NCI-H2196 (cell line): Measurements from ENCODE around the gene CXCR3.
"Not testable (repeated sequence)": the region's sequence is repeated elsewhere in the genome, so short reads cannot be mapped to it uniquely, and the experiment has no call there.

Experiments used
- DNase-seq: peaks from one replicate; lab custom pipeline; 2025; ENCODE audit not compliant: unreplicated experiment; lab: John Stamatoyannopoulos, UW

Gene CXCR3

DNA sequence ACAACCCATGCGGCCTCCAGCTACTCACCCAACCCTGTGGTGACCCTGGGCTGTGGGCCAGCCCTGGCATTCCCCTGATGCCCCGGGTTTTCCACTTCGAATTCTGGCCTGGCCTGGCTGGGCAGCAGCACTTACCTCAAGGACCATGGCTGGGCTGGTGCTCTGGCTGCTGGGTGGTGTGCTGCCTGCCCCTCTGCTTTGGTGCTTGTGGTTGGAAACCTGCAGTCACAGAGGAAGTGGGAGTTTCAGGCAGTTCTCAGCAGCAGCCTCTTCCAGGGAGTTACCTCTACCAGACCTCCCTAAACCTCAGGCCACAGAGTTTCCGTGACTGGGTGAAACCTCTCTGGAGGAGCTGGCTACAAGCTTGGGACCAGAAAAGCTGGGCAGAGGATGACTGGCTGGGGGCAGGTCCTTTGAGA is at the start of gene CXCR3:
Gene CXCR3 (minus strand): TSS at position 209 of the 419 bp plus-strand sequence. CDS start 62 bp downstream, at position 147.
- no peak for DNase-seq

DNA sequence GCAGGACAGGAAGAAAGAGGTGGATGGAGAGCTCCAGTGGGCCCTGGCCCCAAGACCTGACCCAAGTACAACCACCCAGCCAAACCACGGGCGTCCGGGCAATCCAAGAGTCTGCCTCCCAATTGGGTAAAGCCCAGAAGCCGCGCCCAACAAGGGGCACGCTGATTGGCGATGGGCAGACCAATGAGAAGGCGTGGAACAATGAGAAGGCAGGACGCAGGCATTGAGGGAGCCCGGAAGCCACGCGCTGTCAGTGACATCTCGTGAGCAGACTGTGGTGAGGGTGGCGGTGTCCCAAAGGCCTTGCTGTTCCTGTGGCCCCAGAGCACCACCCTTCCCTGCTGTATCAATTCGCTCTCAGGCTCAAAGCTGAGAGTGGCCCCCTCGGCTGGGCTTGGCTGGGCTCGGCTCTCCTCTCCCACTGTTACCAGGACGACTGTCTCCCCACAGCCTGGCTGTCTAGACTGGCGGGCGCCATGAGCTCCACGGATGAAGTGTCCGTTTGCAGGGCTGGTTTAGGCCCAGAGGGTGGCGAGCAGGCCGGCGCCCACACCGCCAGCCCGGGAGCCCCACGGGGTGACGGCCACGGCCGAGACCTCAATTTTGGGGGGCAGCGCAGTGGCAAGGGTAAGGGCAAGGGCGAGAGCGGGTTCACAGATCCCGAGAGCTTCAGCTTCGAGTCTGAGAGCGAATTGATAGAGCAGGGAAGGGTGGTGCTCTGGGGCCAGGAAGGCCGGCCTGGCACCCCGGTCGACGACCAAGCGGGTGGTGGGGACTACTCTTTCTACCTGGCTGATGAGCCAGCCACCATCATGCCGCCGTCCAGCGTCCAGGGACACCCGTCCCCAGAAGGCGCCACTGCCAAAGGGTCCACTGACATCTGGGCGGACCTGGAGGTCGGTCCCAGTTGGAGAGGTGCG is 49.3 kb upstream of the CXCR3 start, which contains the start of gene LOC101059915:
Gene LOC101059915 (plus strand): TSS at position 219 of the 920 bp plus-strand sequence.
- no peak for DNase-seq

DNA sequence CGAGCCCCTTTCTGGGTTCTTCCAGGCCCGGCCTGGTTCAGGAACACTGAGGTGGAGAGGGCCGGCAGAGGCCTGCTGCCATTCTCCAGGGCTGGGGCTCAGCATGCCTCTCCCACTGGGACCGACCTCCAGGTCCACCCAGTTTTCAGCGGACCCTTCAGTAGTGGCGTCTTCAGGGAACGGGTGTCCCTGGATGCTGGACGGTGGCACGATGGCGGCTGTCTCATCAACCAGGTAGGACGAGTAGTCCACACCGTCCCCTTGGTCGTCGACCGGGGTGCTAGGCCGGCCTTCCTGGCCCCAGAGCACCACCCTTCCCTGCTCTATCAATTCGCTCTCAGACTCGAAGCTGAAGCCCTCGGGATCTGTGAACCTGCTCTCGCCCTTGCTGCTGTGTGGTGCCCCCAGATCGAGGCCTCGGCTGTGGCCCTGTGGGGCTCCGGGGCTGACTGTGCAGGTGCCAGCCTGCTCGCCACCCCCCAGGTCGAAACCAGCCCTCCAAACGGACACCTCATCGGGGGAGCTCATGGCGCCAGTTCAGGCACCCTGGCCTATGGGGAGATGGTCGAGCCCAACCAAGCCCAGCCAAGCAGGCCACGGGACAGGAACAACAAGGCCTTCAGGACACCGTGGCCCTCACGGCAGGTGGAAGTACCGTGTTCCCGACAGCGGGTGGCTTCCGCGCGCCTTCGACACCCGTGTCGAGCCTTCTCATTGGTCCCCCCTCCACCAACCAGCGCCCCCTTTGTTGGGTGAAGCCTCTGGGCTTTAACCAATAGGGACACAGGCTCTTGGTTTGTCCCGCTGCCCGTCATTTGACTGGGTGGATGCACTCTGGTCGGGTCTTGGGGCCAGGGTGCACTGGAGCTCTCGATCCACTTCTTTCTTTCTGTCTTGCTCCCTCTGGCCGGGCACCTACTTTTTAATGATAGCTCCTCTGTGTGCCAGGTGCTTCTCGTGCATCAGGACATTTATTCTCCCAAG is 48.2 kb upstream of the CXCR3 start:
- no peak for DNase-seq

DNA sequence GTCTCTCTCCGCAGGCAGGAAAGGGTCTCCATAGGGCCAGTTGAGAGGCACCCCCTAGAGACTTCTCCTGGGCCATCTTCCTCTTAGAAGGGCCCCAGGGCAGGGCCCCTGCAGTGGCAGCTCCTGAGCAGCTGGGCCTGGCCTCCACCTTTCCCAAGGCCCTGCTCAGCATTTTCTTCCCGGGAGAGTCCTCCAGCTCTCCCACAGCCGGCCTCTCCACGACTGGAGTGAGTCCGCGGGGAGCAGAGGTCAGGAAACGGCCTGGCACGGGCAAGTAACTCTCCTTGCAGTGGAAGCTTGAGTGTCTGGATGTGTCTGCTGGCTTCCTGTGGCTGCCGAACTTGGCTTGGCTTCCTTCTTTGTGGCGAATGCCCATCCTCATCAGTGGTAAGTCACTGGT is 47.4 kb upstream of the CXCR3 start:
- no peak for DNase-seq

DNA sequence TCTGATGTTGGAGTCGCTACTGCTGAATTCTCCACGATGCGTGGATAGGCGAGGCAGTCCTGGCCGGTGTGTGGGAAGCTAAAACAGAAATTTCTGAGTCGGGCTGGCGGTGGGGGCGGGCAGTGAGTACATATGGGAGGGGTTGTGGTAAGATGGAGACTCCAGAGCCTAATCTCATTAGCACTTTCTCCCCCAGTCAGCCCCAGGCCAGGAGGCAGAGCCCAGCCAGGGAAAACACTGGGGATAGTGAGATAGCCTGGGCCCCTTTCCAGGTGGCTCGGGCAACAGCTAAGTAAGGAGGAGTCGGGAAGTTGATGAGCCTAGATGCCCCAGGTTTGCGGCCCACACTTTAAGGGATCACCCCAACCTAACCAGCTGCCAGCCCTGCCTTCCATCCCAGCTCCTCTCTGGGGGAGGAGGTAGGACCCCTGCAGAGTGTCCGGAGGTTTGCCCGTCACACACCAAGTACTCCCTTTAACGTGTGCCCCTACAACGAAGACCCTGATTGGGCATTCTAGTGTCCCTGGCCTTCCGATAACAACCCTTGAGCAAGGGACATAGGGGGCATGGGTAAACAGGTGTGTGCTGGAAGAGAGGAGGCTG is 46.7 kb upstream of the CXCR3 start:
- DNase-seq = no peak

DNA sequence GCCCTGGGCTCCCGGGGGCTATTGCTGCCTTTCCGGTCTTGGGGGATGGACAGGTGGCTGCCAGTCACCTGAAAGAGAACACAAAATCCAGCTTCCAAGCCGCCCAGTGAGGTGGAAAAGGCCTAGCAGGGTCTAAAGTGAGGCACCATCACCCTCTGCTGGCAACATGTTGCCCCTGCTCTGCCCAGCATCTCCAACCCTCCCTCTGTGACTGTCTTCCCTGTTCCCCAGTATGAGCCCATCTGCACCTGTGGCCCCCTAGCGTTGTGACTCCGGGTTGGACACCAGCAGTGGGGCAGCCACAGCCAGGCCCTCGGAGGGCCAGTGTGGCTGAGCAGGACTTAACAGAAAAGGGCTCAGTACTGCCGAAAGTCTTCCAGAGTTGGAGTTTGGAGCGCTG is 45.9 kb upstream of the CXCR3 start:
- DNase-seq = peak; percentile 2

DNA sequence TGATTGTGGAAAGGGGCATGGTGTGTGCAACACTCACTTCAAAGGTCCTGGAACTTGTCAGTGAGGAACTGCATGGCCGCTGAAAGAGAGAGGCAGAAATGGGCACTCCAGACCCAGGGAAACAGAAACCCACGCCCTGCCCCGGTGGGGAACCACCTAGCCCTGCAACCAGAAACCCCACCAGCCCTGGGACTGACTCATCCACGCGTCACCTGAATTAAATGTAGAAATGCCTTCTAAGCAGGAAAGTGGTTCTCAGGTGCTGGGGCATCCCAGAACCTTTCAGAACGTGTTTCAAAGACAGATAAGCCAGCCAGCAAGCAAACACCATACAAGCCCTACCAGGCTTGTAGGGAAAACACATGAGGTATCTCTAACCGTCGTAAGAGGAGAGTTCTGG is 44.9 kb upstream of the CXCR3 start:
- not testable (repeated sequence) for DNase-seq

DNA sequence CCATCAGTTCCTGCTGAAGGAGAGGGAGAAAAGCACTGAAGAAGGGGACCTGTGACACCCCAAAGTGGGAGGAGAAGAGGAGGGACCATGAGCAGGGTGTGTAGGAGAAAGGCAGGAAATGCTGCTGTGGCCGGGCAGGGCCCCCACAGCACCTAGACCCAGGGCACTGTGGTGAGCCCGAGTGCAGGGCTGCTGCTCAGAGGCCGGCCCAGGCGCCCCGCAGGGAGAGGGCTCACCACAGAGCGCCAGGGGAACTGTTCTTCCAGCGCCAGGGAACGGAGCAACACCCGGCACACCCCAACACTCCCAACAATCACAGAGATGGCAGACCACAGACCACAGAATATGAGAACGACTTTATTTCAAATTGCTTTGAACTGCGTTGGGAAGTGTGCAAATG is 44.3 kb upstream of the CXCR3 start:
- not testable (repeated sequence) for DNase-seq

DNA sequence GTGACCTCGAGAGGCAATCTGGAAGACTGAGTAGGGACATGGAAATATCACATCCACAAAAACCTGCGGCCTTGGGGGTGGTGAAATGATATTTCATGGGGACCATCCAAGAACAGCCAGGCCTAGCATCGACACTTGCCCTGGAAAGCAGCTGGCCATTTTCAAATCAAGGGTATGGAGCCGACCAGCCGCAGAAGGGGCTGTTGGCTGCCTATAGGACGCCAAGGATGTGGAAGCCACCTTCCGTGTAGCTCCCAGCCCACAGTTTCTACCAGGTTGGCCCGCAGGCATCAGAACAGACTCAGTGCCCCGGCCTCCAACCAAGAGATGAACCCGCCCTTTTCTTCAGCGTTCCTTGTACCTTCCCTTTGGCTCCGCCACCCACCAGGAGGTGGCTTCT is 43.6 kb upstream of the CXCR3 start:
- no peak for DNase-seq

DNA sequence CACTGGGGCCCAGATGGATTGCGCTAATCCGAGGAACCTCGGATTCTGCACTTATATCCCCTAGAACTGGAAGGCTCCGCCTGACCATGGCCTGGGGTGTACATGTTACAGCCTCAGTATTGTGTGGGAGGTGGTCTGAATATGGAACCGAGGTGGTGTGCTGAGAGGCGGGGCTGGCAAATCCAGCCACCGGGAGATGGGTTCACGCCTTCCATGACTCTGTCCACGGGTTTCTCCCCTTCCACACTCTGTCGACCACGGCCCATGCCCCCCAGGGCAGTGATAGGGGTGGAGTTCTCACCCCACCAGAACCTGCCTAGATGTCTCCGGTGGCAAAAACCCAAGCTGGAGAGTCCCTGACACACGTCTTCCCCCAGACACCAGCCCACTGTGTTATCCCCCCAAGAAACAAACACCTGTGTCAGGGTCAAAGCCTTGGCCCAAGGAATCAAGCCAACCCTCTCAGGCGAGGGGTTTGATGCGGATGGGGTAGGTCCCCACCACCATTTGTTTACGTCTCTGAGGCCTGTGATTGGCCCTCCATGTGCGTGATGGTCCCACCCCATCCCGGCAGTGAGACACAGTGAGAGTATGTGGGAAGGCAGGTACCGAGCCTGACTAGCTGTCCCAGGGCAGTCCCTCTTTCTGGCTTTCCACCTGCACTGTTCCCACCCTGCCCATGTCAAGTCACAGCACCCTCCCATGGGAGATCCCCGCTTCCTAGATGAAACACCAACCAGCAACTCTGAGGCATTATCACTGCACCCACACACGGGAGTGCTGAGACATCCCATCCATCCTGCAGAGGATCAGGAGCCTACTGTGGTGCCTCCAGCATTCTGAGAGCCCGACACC is 42.5 kb upstream of the CXCR3 start:
- DNase-seq = no peak

DNA sequence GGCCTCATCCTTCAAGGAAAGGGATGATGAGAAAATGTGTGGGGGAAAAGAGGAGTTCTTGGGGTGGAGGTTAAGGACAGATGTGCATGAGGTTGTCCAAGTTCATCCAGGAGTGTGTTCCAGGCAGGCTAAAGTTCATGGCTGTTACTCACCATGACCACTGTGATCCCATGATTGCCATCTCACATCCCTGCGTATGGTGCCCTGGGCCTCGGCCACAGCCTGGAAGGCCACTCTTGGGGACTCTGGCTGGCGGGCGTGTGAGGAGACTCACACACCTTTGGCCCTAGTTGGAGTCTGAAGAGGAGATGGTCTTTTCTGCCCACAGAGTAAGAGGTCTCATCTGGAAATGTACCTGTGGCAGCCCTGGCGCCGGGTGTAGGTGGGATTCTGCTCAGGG is 41.6 kb upstream of the CXCR3 start:
- DNase-seq = no peak

DNA sequence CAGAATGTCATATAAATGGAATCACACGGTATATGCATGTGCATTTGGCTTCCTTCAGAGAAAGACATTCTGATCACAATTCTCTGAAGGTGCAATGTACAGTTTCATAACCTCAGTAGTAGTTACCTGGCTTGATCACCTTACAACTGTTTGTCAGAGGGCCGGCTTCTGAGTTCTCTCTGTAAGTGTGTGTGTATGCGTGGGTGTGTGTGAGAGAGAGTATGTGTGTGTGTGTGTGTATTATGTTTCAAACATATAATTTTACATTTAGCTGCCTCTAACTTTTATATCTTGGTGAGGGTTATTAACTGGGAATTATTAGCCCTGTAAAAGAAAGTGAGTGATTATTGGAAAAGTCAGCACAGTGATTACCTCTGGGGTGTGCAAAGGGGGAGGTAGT is 41.0 kb upstream of the CXCR3 start:
- DNase-seq = no peak

DNA sequence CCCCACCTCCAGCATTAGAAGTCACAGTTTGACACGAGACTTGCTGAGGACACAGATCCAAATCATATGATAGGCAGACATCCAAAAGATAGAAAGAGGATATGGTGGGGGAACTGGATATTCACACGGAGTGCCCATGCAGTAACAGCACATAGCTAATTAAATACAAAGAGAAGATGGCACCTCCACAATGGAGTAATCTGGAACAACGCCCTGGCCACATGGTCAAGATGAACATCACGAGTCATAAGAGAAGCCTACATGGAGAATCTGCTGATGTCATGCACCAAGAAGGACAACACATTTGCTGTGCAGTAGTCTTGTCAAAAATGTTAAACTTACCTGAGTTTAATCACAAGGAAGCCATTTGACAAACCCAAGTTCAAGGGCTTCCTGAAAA is 39.0 kb upstream of the CXCR3 start:
- DNase-seq = no peak

DNA sequence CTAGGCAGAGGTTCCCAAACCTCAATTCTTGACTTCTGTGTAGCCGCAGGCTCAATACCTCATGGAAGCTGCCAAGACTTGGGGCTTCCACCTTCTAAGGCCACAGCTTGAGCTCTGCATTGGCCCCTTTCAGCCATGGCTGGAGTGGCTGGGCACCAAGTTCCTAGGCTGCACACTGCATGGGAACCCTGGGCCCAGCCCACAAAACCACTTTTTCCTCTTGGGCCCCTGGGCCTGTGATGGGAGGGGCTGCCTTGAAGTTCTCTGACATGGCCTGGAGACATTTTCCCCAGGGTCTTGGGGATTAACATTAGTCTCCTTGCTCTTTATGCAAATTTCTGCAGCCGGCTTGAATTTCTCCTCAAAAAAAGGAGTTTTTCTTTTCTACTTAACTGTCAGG is 35.0 kb upstream of the CXCR3 start:
- DNase-seq = no peak

DNA sequence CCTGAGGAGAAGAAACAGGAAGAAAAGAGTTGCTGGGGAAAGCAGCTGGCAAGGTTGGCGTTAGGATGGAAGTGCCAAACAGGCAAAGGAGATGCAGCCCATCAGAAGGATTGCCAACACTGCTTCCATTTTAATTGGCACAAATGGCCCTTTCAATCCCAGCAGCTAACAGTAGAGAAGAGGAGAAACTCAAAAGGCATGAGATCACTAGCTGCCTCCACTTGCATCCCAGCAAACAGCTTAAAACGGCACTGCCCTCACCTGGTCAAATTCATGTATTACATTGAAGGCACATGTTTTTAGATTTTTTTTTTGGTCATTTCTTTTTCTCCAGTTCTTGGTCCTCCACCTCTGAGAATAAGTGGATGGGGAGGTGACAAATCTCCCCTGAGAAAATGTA is 34.1 kb upstream of the CXCR3 start:
- DNase-seq = peak; percentile 49

DNA sequence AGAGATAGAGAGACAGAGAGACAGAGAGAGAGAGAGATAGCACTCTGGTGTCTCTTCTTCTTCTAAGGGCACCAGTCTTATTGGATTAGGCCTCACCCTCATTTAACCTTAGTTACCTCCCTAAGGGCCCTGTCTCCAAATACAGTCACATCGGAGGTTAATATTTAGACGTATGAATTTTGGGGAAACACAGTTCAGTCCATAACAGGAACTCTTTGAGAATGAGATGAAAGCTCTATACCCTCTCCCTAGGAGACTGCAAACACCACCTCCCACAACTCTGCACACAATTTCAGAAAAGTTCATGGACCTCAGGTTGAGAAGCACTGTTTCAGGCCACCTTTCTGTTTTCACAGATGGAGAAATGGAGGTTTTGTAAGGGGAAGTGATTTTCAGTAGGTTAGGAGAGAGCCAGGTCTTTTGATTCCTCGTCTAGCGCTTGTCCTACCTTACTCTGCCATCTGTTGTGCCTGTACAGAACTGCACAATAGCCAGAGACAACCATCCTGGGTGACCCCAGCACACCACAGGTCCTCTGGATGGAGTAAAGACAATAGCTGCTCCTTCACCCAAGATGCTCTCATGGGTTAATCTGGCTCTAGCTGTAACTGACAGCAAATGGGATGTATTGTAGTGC is 32.1 kb upstream of the CXCR3 start:
- DNase-seq = peak; percentile 5

DNA sequence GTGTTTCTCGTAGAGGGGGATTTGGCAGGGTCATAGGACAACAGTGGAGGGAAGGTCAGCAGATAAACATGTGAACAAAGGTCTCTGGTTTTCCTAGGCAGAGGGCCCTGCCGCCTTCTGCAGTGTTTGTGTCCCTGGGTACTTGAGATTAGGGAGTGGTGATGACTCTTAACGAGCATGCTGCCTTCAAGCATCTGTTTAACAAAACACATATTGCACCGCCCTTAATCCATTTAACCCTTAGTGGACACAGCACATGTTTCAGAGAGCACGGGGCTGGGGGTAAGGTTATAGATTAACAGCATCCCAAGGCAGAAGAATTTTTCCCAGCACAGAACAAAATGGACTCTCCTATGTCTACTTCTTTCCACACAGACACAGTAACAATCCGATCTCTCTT is 26.1 kb upstream of the CXCR3 start:
- not testable (repeated sequence) for DNase-seq

DNA sequence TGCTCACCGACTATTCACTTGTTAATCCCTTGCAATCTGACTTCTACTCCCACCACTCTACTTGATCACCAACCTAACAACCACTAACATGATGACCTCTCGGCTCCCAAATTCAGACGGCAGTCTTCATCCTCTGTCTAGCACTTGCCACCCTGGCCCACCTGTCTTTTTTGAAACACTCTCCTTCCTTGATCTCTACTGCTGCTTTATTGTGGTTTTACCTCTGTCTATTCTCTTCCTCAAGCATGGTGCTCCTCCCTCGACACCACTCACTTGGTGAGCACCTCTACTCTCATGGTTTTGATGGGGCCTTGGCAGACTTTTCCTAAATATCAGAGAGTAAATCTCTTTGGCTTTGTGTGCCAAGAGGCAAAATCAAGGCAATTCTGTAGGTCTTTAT is 21.7 kb upstream of the CXCR3 start:
- no peak for DNase-seq

DNA sequence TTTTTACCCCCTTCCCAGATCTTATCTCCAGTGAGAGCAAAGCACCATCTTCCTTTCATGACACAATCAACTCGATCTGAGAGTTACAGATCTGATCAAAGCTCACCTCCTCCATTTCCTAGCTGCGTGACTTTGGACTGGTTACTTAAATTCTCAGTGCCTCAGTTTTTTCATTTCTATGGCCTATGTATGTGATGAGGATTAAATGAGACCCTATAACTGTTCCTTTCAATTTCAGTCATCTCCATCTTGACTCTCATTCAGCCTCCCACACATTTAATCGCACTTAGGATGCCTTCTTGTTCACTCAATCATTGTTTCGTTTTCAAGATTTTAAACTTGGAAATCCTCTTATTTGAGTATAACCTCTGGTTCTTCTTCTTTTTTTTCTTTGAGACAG is 20.1 kb upstream of the CXCR3 start:
- DNase-seq = no peak

DNA sequence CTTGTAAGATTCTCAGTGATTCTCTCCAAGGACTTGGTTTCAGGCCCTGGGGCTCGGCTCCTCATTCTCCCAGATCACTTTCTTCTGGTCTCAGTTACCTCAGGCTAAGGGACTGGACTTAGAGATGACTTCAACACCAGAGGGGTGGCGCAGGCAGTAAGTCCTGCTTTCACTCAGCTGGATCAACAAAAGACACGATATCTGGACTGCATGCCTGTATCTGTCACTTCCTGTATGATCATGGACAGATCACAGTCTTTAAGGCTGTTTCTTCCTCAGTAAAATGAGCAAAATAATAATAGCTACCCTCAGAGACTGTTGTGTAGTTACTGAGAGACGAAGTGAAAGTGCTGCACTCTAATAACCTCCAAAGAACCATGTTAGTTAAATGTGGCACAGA is 19.5 kb upstream of the CXCR3 start:
- DNase-seq = no peak
